NB4 (cell line): ENCODE data around the gene CD248.

Experiments
- MAX ChIP-seq: IDR thresholded peaks from 2 replicates; pipeline ENCODE4 v1.6.1; 2011; ENCODE audit warnings: low read depth, low read length
- TF ChIP-seq, protein P1 (sequence below): IDR thresholded peaks from one replicate; pipeline ENCODE4 v1.5.1; 2012; ENCODE audit warnings: low read depth, low read length

DNA sequence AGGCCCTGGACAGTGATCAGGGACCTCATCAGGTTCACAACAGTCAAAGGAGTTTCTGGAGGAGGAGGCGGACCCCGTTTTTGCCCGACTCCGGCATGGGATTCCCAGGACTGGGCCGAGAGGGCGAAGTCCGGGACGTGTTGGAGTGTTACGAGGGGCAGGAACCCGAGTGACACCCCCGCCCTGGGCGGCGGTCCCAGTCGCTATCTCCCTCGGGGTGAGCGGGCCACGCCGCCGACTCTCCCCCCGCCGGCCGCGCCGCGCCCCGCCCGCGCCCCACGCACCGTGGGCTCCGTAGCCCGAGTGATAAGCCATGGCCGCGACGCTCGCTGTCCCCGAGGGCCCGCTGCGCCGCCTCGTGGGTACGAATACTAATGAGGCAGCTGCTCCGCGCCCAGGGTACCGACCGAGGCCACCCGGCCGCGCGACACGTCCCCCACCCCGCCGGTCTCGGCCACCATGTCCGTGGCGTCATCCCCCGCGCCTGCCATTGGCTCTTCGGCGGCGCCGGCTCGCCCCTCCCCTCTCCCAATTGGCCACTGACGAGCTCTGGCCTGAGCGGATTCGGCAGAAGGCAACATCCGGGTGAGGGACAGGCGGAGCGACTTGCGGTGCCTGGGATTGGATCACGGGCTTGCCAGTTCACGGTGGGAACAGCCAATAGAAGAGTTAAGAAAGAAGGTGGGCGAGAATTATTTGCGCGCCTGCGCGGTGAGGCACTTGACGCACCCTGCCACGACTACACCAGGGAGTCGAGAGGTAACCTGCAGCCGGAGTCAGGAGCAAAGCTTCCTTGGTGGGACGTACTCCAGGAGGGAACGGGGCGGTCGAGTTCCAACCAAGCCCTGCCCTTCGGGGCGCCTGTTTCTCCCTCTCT lies 27.9 kb downstream of the CD248 start, which contains the start of gene YIF1A:
- TF ChIP-seq, protein P1, sequence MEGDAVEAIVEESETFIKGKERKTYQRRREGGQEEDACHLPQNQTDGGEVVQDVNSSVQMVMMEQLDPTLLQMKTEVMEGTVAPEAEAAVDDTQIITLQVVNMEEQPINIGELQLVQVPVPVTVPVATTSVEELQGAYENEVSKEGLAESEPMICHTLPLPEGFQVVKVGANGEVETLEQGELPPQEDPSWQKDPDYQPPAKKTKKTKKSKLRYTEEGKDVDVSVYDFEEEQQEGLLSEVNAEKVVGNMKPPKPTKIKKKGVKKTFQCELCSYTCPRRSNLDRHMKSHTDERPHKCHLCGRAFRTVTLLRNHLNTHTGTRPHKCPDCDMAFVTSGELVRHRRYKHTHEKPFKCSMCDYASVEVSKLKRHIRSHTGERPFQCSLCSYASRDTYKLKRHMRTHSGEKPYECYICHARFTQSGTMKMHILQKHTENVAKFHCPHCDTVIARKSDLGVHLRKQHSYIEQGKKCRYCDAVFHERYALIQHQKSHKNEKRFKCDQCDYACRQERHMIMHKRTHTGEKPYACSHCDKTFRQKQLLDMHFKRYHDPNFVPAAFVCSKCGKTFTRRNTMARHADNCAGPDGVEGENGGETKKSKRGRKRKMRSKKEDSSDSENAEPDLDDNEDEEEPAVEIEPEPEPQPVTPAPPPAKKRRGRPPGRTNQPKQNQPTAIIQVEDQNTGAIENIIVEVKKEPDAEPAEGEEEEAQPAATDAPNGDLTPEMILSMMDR = no peak
- TF ChIP-seq MAX = peak; percentile 71
